Measurements from ENCODE around the gene SLC22A6. TPM values are rescaled to one million over a fixed set of nuclear protein-coding genes. Genes with fewer than 3 reads are reported as not detected.
A peak's percentile ranks its signal among the peaks of the same experiment; 100 is the strongest.

Gene SLC22A6

DNA sequence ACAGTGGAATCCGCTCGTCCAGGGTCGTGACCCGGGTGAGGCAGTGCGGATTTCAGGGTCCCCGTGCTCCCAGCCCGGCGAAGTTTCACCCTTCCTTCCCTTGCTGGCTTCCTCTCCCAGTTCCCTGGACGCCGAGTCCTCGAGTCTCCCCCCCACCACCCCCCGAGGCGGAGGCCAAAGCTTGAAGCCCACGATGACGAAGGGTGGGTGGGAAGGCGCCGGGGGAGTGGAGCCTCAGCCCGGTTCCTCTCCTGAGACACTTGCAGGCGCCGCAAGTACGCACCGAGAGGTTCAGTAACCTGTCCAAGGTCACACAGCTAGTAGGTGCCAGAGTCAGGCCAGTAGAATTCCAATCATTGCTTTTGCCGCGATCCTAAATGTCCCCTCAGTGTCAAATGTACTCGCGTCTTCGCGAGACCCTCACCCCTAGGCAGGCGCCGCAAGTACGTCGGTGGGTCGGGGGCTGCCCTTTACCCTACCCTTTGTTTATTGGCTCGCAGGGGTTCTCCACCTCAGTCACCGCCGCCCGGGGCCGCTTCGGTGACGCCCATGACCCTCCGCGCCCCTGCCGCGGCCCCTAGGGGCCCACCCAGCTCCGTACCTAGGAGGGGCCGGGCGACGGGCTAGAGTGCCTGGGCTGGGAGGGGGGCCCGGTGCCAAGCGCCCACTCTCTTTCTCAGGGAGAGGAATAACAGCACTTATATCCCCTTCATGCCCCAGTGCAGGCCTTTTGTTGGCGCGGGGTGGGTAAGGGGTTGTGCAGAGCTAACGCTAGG, 57.9 kb downstream of the SLC22A6 start:
- Histone ChIP-seq H3K9me3 (replicated peaks; ENCODE audit: low read length) (no peaks in the 10 kb centered on the region), H3K27me3 (ENCODE audit: control insufficient read depth, insufficient read depth, low read length) (peaks cover 75% of the 10 kb centered on the region), H3K9ac (ENCODE audit: low read depth, low read length) (no peak overlapping the region), H3K4me2 (ENCODE audit: low read length) (peak overlapping the region; percentile 81), H3K4me3 (ENCODE audit: low read length) (no peak overlapping the region), H3K36me3 (ENCODE audit: insufficient read depth, low read length) (no peaks in the 10 kb centered on the region), H3K4me1 (ENCODE audit: control insufficient read depth, insufficient read depth, low read length) (peaks cover 16% of the 10 kb centered on the region)

Small RNAs within 50 kb of the gene (small RNA-seq; reads per million reads assigned to genes)
- gene RN7SL259P, result not detected

Measured in skeletal muscle satellite cell (primary cell).